SK-N-SH (cell line): Measurements from ENCODE around the gene PAM. TPM values are rescaled to one million over a fixed set of nuclear protein-coding genes. Genes with fewer than 3 reads are reported as not detected.

ENCODE experiments used
- CTCF ChIA-PET: fragments of 300-600, 350-600 bp; formaldehyde crosslinking; extraction: SDS; loops from one replicate; lab custom pipeline; 2021; lab: Yijun Ruan, JAX
- POLR2A ChIA-PET: fragments of 350-600 bp; sonication (Branson Sonifier 250); formaldehyde crosslinking; extraction: SDS; loops from one replicate; lab custom pipeline; 2020; ENCODE audit warnings: antibody characterized with exemption, inconsistent platforms; lab: Yijun Ruan, JAX
- DNase-seq: peaks from one replicate; pipeline ENCODE4 v3.0.0; 2012
- H2AFZ ChIP-seq: fragments of 200-600 bp; sonication (generic); 2 replicates; pipeline ENCODE4 v1.8.1; 2016; ENCODE audit warnings: antibody characterized with exemption, mild to moderate bottlenecking, low read depth
- H3F3A ChIP-seq: fragments of 200-600 bp; sonication (generic); replicated peaks from 2 replicates; pipeline ENCODE3; 2016; ENCODE audit warnings: antibody characterized with exemption, mild to moderate bottlenecking; ENCODE audit not compliant: insufficient read depth
- H3K27ac ChIP-seq, 2 experiments: fragments of 200-500 bp in 1 of 2; fragments of 200-600 bp in 1 of 2; sonication (Bioruptor generic) in 1 of 2; sonication (generic), shearing (Covaris generic) in 1 of 2; 2 replicates each; pipeline versions ENCODE4 v1.5.1 to v1.6.1; 2014 to 2016; ENCODE audit warnings: low read depth in 2 of 2, inconsistent platforms in 1 of 2, low read length in 1 of 2, mild to moderate bottlenecking in 1 of 2, mixed read lengths in 1 of 2
- H3K27me3 ChIP-seq: fragments of 200-600 bp; sonication (generic), shearing (Covaris generic); 2 replicates; pipeline ENCODE4 v1.6.1; 2016; ENCODE audit warnings: mixed run types; ENCODE audit not compliant: insufficient read depth
- H3K36me3 ChIP-seq, 2 experiments: fragments of 200-500 bp in 1 of 2; fragments of 200-600 bp in 1 of 2; sonication (Bioruptor generic) in 1 of 2; sonication (generic) in 1 of 2; replicated peaks in 1 of 2; 2 replicates each; pipeline versions ENCODE3 to v1.5.1; 2014 to 2016; ENCODE audit warnings: low read length in 1 of 2, mild to moderate bottlenecking in 1 of 2; ENCODE audit not compliant: insufficient read depth in 2 of 2, control insufficient read depth in 1 of 2
- H3K4me1 ChIP-seq, 2 experiments: fragments of 200-500 bp in 1 of 2; fragments of 200-600 bp in 1 of 2; sonication (Bioruptor generic) in 1 of 2; sonication (generic), shearing (Covaris generic) in 1 of 2; 2 replicates each; pipeline versions ENCODE4 v1.5.1 to v1.6.1; 2014 to 2016; ENCODE audit warnings: low read depth in 1 of 2, low read length in 1 of 2, mixed run types in 1 of 2; ENCODE audit not compliant: insufficient read depth in 2 of 2, control insufficient read depth in 1 of 2
- H3K4me2 ChIP-seq: fragments of 200-600 bp; sonication (generic), shearing (Covaris generic); 2 replicates; pipeline ENCODE4 v1.6.1; 2017; ENCODE audit warnings: mixed run types
- H3K4me3 ChIP-seq, 2 experiments: fragments of 200-500 bp in 1 of 2; fragments of 200-600 bp in 1 of 2; sonication (Bioruptor generic) in 1 of 2; sonication (generic), shearing (Covaris generic) in 1 of 2; 2 replicates each; pipeline versions ENCODE4 v1.5.1 to v1.8.1; 2014 to 2016; ENCODE audit warnings: low read depth in 2 of 2, inconsistent platforms in 1 of 2, low read length in 1 of 2, mild to moderate bottlenecking in 1 of 2, mixed read lengths in 1 of 2, moderate library complexity in 1 of 2
- H3K79me2 ChIP-seq: fragments of 200-600 bp; sonication (generic); 2 replicates; pipeline ENCODE4 v1.8.1; 2017; ENCODE audit warnings: mild to moderate bottlenecking; ENCODE audit not compliant: insufficient read depth
- H3K9ac ChIP-seq: fragments of 200-600 bp; sonication (generic); 2 replicates; pipeline ENCODE4 v1.6.1; 2017; ENCODE audit warnings: mixed run types
- H3K9me2 ChIP-seq: fragments of 200-600 bp; sonication (generic); 2 replicates; pipeline ENCODE4 v1.6.1; 2017; ENCODE audit warnings: mixed run types
- H3K9me3 ChIP-seq: fragments of 200-600 bp; sonication (generic); 2 replicates; pipeline ENCODE4 v1.6.1; 2017; ENCODE audit warnings: mixed run types, mild to moderate bottlenecking, moderate library complexity
- H4K20me1 ChIP-seq: fragments of 200-600 bp; sonication (generic); 2 replicates; pipeline ENCODE4 v1.6.1; 2017; ENCODE audit warnings: mild to moderate bottlenecking, mixed run types; ENCODE audit not compliant: insufficient read depth
- ELF1 ChIP-seq: IDR thresholded peaks from 2 replicates; pipeline ENCODE4 v1.4.0; 2012
- EP300 ChIP-seq, 2 experiments: IDR thresholded peaks; 2 replicates each; pipeline versions ENCODE4 v1.4.0 to v1.6.1; 2012; ENCODE audit warnings: borderline replicate concordance in 1 of 2, low read depth in 1 of 2, low read length in 1 of 2
- EZH2phosphoT487 ChIP-seq: fragments of 200-600 bp; sonication (generic); IDR thresholded peaks from 2 replicates; pipeline ENCODE4 v1.6.1; 2017; ENCODE audit warnings: low read depth, mixed run types, mild to moderate bottlenecking, antibody characterized with exemption, moderate library complexity, borderline replicate concordance
- FOSL2 ChIP-seq: IDR thresholded peaks from 2 replicates; pipeline ENCODE4 v1.4.0; 2012; ENCODE audit warnings: low read depth, mild to moderate bottlenecking, moderate library complexity, borderline replicate concordance
- FOXJ3 ChIP-seq: sonication (generic); formaldehyde crosslinking; IDR thresholded peaks from 2 replicates; pipeline ENCODE4 v1.5.1; 2020; ENCODE audit warnings: mild to moderate bottlenecking, missing genetic modification reagents
- FOXM1 ChIP-seq: IDR thresholded peaks from 2 replicates; pipeline ENCODE4 v1.4.0; 2012; ENCODE audit warnings: low read depth, mild to moderate bottlenecking
- GABPA ChIP-seq: IDR thresholded peaks from 2 replicates; pipeline ENCODE4 v1.4.0; 2012; ENCODE audit warnings: low read depth, mild to moderate bottlenecking
- GATA2 ChIP-seq: sonication (generic); formaldehyde crosslinking; IDR thresholded peaks from 2 replicates; pipeline ENCODE4 v1.5.0; 2020; ENCODE audit warnings: mild to moderate bottlenecking, missing genetic modification reagents
- NFIC ChIP-seq: IDR thresholded peaks from 2 replicates; pipeline ENCODE4 v1.4.0; 2012; ENCODE audit warnings: borderline replicate concordance
- POLR2AphosphoS5 ChIP-seq: IDR thresholded peaks from 2 replicates; pipeline ENCODE4 v1.6.1; 2012; ENCODE audit warnings: low read depth, low read length
- RFX5 ChIP-seq: IDR thresholded peaks from 2 replicates; pipeline ENCODE4 v1.6.1; 2012; ENCODE audit warnings: mild to moderate bottlenecking, improper control_type of control experiment, low read length
- RXRA ChIP-seq: IDR thresholded peaks from 2 replicates; pipeline ENCODE4 v1.4.0; 2012; ENCODE audit warnings: low read depth, mild to moderate bottlenecking, borderline replicate concordance
- SIN3A ChIP-seq: IDR thresholded peaks from 2 replicates; pipeline ENCODE4 v1.6.1; 2012; ENCODE audit warnings: low read depth, mild to moderate bottlenecking, low read length, moderate library complexity, borderline replicate concordance
- SMC3 ChIP-seq: IDR thresholded peaks from 2 replicates; pipeline ENCODE4 v1.6.1; 2012; ENCODE audit warnings: low read depth, low read length, improper control_type of control experiment
- TCF12 ChIP-seq: IDR thresholded peaks from 2 replicates; pipeline ENCODE4 v1.4.0; 2012
- YY1 ChIP-seq: IDR thresholded peaks from 2 replicates; pipeline ENCODE4 v1.4.0; 2012; ENCODE audit warnings: low read depth, mild to moderate bottlenecking
- WGBS: methylation state at CpG from one replicate; pipeline ENCODE4 v1.1.6; 2017; ENCODE audit warnings: low lambda C conversion rate; 5-methylcytosine and 5-hydroxymethylcytosine counted together
- polyA plus RNA-seq, 3 experiments: library from polyadenylated mRNA; depleted of rRNA; stranded (reverse); fragments of >200 nt; gene quantifications; 2 replicates each; pipeline ENCODE4 v1.2.3, GENCODE V29; 2012
- TF ChIP-seq, protein P1 (sequence below): fragments of 150-350 bp; IDR thresholded peaks from 2 replicates; pipeline ENCODE4 v1.6.1; 2017; ENCODE audit warnings: antibody characterized with exemption, low read length, low read depth, borderline replicate concordance
- TF ChIP-seq, protein P2 (sequence below): IDR thresholded peaks from 2 replicates; pipeline ENCODE4 v1.6.1; 2012; ENCODE audit warnings: mild to moderate bottlenecking, low read depth, low read length, moderate library complexity
- TF ChIP-seq, protein P3 (sequence below): IDR thresholded peaks from 2 replicates; pipeline ENCODE4 v1.4.0; 2012; ENCODE audit warnings: low read depth
- TF ChIP-seq, protein P4 (sequence below): IDR thresholded peaks from 2 replicates; pipeline ENCODE4; 2012

The PAM gene
- polyA plus RNA-seq, 1 of the 3 experiments (the other 2 are of a cell fraction): 507 TPM

DNA sequence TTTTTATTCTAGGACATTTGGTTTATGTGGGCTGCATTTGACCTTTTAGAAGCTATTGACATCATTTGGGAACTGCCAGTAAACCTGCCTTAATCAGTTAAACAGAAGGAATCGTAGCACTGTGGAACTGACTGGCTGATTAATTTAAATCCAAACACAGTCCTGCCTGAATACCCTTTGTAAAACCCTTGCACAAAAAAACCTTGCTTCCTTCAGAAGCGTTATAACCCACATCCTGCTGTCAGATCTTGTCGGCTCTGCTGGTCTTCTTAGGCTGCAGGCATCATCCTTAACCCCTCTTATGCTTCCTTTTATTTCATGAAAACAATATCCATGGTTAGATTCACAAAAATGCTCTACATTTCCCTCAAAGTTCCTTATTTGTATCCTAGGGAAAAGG lies 46.3 kb downstream of the PAM start:
- Histone ChIP-seq H2AFZ (no peak overlapping the region), H3K27me3 (no peaks in the 10 kb centered on the region), H3K9me2 (no peaks in the 10 kb centered on the region), H3K4me3 (no peak overlapping the region), H3K36me3 (no peaks in the 10 kb centered on the region), H3K9me3 (no peaks in the 10 kb centered on the region), H3K79me2 (peaks cover 20% of the 10 kb centered on the region), H3K9ac (no peak overlapping the region), H3K4me1 (peaks cover 4 to 8% of the 10 kb centered on the region in 2 experiments; a peak in 3 of 4 replicates), H3F3A (peaks cover 5% of the 10 kb centered on the region), H4K20me1 (no peaks in the 10 kb centered on the region), H3K4me2 (no peak overlapping the region), H3K27ac (peak overlapping the region in 1 of 2 experiments; percentile 50; a peak in 2 of 4 replicates)
- TF ChIP-seq RFX5 (no peak), TCF12 (no peak; the same call in 1 of the 2 replicates), EP300 (IDR thresholded peaks at IDR 0.05; ENCODE audit: borderline replicate concordance in 1 of 2, low read depth in 1 of 2, low read length in 1 of 2) (peak in 1 of 2 experiments; percentile 16; a peak in 1 of 4 replicates)
- 33% methylated on average over 3 of the region's 3 CpGs for WGBS
- ChIA-PET POLR2A (no interaction called here), CTCF (no interaction called here)
- DNase-seq: no peak

DNA sequence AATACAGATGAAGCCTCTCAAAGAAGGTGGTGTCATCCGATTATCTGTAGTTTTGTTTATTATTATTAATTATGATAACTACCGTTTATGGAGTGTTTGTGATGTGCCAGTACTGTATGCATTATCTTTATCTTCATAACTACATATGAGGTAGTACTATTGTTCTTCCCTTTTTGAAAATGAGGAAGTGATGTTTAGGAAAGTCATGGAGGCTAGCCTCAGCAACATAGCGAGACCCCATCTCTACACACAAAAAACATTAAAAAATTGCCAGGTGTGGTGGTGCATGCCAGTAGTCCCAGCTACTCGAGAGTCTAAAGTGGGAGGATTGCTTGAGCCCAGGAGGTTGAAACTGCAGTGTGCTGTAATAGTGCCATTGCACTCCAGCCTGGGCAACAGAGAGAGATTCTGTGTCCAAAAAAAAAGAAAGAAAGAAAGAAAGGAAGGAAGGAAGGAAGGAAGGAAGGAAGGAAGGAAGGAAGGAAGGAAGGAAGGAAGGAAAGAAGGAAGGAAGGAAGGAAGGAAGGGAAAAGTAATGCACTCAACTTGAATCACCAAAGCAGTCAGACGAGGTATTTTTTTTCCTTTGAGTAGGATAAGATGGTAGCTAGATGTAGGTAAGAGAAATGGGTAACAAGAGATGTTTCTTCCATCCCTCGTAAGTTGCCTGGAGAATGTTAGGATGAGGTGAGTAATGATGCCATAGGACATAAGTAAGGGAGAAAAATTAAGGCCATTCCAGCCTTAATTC lies 47.8 kb downstream of the PAM start:
- CTCF ChIA-PET: no interaction called here

More for the DNA sequence above, 47.8 kb downstream of the PAM start:
- WGBS: 85% methylated on average over 6 of the region's 6 CpGs
- no peak for DNase-seq
- Histone ChIP-seq H3K4me1 (peaks cover 8 to 11% of the 10 kb centered on the region in 2 experiments; a peak in 3 of 4 replicates), H3K27ac (no peak overlapping the region), H3K9me3 (no peaks in the 10 kb centered on the region), H3K4me3 (no peak overlapping the region), H2AFZ (no peak overlapping the region), H3K9me2 (no peaks in the 10 kb centered on the region)
- POLR2A ChIA-PET: no interaction called here
- TF ChIP-seq FOSL2 (no peak), EZH2phosphoT487 (no peak), FOXJ3 (CRISPR knock-in tag) (no peak), NFIC (no peak), TCF12 (no peak), ELF1 (no peak), GABPA (no peak), RFX5 (no peak), POLR2AphosphoS5 (no peak), RXRA (no peak), YY1 (no peak), SMC3 (no peak), SIN3A (no peak), GATA2 (CRISPR knock-in tag) (no peak), FOXM1 (no peak)
- TF ChIP-seq, protein P1, sequence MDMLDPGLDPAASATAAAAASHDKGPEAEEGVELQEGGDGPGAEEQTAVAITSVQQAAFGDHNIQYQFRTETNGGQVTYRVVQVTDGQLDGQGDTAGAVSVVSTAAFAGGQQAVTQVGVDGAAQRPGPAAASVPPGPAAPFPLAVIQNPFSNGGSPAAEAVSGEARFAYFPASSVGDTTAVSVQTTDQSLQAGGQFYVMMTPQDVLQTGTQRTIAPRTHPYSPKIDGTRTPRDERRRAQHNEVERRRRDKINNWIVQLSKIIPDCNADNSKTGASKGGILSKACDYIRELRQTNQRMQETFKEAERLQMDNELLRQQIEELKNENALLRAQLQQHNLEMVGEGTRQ: no peak
- TF ChIP-seq, protein P2, sequence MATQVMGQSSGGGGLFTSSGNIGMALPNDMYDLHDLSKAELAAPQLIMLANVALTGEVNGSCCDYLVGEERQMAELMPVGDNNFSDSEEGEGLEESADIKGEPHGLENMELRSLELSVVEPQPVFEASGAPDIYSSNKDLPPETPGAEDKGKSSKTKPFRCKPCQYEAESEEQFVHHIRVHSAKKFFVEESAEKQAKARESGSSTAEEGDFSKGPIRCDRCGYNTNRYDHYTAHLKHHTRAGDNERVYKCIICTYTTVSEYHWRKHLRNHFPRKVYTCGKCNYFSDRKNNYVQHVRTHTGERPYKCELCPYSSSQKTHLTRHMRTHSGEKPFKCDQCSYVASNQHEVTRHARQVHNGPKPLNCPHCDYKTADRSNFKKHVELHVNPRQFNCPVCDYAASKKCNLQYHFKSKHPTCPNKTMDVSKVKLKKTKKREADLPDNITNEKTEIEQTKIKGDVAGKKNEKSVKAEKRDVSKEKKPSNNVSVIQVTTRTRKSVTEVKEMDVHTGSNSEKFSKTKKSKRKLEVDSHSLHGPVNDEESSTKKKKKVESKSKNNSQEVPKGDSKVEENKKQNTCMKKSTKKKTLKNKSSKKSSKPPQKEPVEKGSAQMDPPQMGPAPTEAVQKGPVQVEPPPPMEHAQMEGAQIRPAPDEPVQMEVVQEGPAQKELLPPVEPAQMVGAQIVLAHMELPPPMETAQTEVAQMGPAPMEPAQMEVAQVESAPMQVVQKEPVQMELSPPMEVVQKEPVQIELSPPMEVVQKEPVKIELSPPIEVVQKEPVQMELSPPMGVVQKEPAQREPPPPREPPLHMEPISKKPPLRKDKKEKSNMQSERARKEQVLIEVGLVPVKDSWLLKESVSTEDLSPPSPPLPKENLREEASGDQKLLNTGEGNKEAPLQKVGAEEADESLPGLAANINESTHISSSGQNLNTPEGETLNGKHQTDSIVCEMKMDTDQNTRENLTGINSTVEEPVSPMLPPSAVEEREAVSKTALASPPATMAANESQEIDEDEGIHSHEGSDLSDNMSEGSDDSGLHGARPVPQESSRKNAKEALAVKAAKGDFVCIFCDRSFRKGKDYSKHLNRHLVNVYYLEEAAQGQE: no peak
- TF ChIP-seq, protein P3, sequence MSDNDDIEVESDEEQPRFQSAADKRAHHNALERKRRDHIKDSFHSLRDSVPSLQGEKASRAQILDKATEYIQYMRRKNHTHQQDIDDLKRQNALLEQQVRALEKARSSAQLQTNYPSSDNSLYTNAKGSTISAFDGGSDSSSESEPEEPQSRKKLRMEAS: no peak
- TF ChIP-seq, protein P4, sequence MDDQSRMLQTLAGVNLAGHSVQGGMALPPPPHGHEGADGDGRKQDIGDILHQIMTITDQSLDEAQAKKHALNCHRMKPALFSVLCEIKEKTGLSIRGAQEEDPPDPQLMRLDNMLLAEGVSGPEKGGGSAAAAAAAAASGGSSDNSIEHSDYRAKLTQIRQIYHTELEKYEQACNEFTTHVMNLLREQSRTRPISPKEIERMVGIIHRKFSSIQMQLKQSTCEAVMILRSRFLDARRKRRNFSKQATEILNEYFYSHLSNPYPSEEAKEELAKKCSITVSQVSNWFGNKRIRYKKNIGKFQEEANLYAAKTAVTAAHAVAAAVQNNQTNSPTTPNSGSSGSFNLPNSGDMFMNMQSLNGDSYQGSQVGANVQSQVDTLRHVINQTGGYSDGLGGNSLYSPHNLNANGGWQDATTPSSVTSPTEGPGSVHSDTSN: no peak
- TF ChIP-seq, all 33 proteins: peak for 0
- Histone ChIP-seq H4K20me1 (no peaks in the 10 kb centered on the region), H3F3A (no peaks in the 10 kb centered on the region), H3K27me3 (no peaks in the 10 kb centered on the region), H3K9ac (no peak overlapping the region), H3K4me2 (no peak overlapping the region), H3K36me3 (no peaks in the 10 kb centered on the region), H3K79me2 (peaks cover 12% of the 10 kb centered on the region)
